PC-9 (cell line): ENCODE data around the gene ATP1A2. TPM values are rescaled to one million over a fixed set of nuclear protein-coding genes. Genes with fewer than 3 reads are reported as not detected.

ENCODE experiments used
- BruUV-seq: library from RNA; stranded (reverse); fragments of 400-500 nt; replicated peaks from 2 replicates; lab custom pipeline; 2021; lab: Mats Ljungman, UMichigan
- CTCF ChIA-PET: fragments of 300-600 bp; sonication (Branson Sonifier 250); formaldehyde crosslinking; loops from one replicate; lab custom pipeline; 2022; ENCODE audit warnings: antibody characterized with exemption; lab: Charles Lee
- POLR2A ChIA-PET: fragments of 300-600 bp; sonication (Branson Sonifier 250); formaldehyde crosslinking; loops from one replicate; lab custom pipeline; 2022; ENCODE audit warnings: antibody characterized with exemption; ENCODE audit not compliant: unreplicated experiment; lab: Charles Lee
- DNase-seq, 2 experiments: peaks; one replicate each; pipeline versions ENCODE4 v3.0.0 to v3.0.0-alpha.2; 2015 to 2022; ENCODE audit warnings: mixed read lengths in 1 of 2
- H2AFZ ChIP-seq: fragments of 200-600 bp; sonication (generic); 2 replicates; pipeline ENCODE4 v1.8.1; 2017; ENCODE audit warnings: antibody characterized with exemption
- H3F3A ChIP-seq: fragments of 200-600 bp; sonication (generic); 2 replicates; pipeline ENCODE4 v1.8.1; 2017; ENCODE audit warnings: antibody characterized with exemption, mild to moderate bottlenecking, low read depth; ENCODE audit not compliant: insufficient read depth
- H3K27ac ChIP-seq: fragments of 200-600 bp; sonication (generic); 2 replicates; pipeline ENCODE4 v1.6.1; 2016; ENCODE audit warnings: mixed run types
- H3K27me3 ChIP-seq: fragments of 200-600 bp; sonication (generic); 2 replicates; pipeline ENCODE4 v1.6.1; 2016; ENCODE audit warnings: low read depth, mixed run types; ENCODE audit not compliant: insufficient read depth
- H3K36me3 ChIP-seq: fragments of 200-600 bp; sonication (generic); 2 replicates; pipeline ENCODE4 v1.6.1; 2016; ENCODE audit warnings: low read depth, mixed run types
- H3K4me1 ChIP-seq: fragments of 200-600 bp; sonication (generic); replicated peaks from 2 replicates; pipeline ENCODE4 v1.6.1; 2016; ENCODE audit warnings: mixed run types; ENCODE audit not compliant: insufficient read depth
- H3K4me2 ChIP-seq: fragments of 200-600 bp; sonication (generic); 2 replicates; pipeline ENCODE4 v1.6.1; 2017; ENCODE audit warnings: mixed run types
- H3K4me3 ChIP-seq: fragments of 200-600 bp; sonication (generic); 2 replicates; pipeline ENCODE4 v1.6.1; 2016; ENCODE audit warnings: mixed run types
- H3K79me2 ChIP-seq: fragments of 200-600 bp; sonication (generic); 2 replicates; pipeline ENCODE4 v1.6.1; 2017; ENCODE audit warnings: low read depth, mixed run types
- H3K9me2 ChIP-seq: fragments of 200-600 bp; sonication (generic); 2 replicates; pipeline ENCODE4 v1.8.1; 2017; ENCODE audit warnings: mild to moderate bottlenecking; ENCODE audit not compliant: insufficient read depth
- H3K9me3 ChIP-seq: fragments of 200-600 bp; sonication (generic); 2 replicates; pipeline ENCODE4 v1.8.1; 2016; ENCODE audit warnings: low read depth; ENCODE audit not compliant: insufficient read depth
- H4K20me1 ChIP-seq: fragments of 200-600 bp; sonication (generic); 2 replicates; pipeline ENCODE4 v1.8.1; 2017; ENCODE audit not compliant: insufficient read depth
- CTCF ChIP-seq: fragments of 200-600 bp; sonication (generic); conservative IDR thresholded peaks from 2 replicates; pipeline ENCODE4 v1.6.1; 2017; ENCODE audit warnings: mixed run types, antibody characterized with exemption, mild to moderate bottlenecking, moderate library complexity
- EZH2 ChIP-seq: fragments of 200-600 bp; sonication (generic); IDR thresholded peaks from 2 replicates; pipeline ENCODE4 v1.8.0; 2017; ENCODE audit warnings: antibody characterized with exemption, low read depth
- intact Hi-C: fragments of 100-400 bp; cut with micrococcal nuclease; formaldehyde crosslinking; loops from one replicate; pipeline ENCODE4 v1.10.0; 2022; ENCODE audit not compliant: unreplicated experiment
- total RNA-seq: library from RNA; stranded (reverse); gene quantifications from 2 replicates; pipeline ENCODE4 v1.2.3, GENCODE V29; 2021

Gene ATP1A2
- total RNA-seq, 1 experiment from 2014 or later: 1.1 TPM

- H3K36me3 ChIP-seq: no peaks in the 10 kb centered on the region
- no peak within 1 kb of the TSS for H2AFZ ChIP-seq
- ChIA-PET CTCF (no interaction called here), POLR2A (no interaction called here)
- BruUV-seq: no TSS peak
- H3K9me3 ChIP-seq: no peaks in the 10 kb centered on the region; the same call in 1 of the 2 replicates
- H3K27ac ChIP-seq: no peak within 1 kb of the TSS
- no peaks in the 10 kb centered on the region; the same call in 1 of the 2 replicates for H3F3A ChIP-seq
- no peak for DNase-seq
- no peaks in the 10 kb centered on the region for H4K20me1 ChIP-seq
- H3K4me3 ChIP-seq: no peak within 1 kb of the TSS
- H3K4me2 ChIP-seq: no peak within 1 kb of the TSS
- no peaks in the 10 kb centered on the region for H3K27me3 ChIP-seq
- TF ChIP-seq EZH2 (no peak), CTCF (no peak)
- no peaks in the 10 kb centered on the region for H3K9me2 ChIP-seq
- H3K79me2 ChIP-seq: no peaks in the 10 kb centered on the region
- H3K4me1 ChIP-seq: peaks cover 7% of the 10 kb centered on the region; the same call in 1 of the 2 replicates
- intact Hi-C loops: no loop called here
Observed at GRCh38 chr1:160151303-160151702, 35.7 kb downstream of the ATP1A2 start, which contains the start of gene ATP1A4. ATP1A4 (plus strand) TSS chr1:160151603; CDS start chr1:160152041, 438 bp downstream.

GRCh38 chr1:160154790-160155189 is 39.2 kb downstream of the ATP1A2 start:
- POLR2A ChIA-PET: no interaction called here
- CTCF ChIA-PET: no interaction called here
- H3K79me2 ChIP-seq: no peaks in the 10 kb centered on the region
- H3K27me3 ChIP-seq: no peaks in the 10 kb centered on the region
- H3K36me3 ChIP-seq: no peaks in the 10 kb centered on the region
- no peak overlapping the region for H3K4me2 ChIP-seq
- no TSS peak for BruUV-seq
- H3K4me3 ChIP-seq: no peak overlapping the region
- no peak overlapping the region for H3K27ac ChIP-seq
- peaks cover 6% of the 10 kb centered on the region; the same call in 1 of the 2 replicates for H3K4me1 ChIP-seq
- H3K9me3 ChIP-seq: no peaks in the 10 kb centered on the region
- no peak for DNase-seq
- TF ChIP-seq EZH2 (no peak), CTCF (no peak)
- H3F3A ChIP-seq: no peaks in the 10 kb centered on the region; the same call in 1 of the 2 replicates
- H3K9me2 ChIP-seq: no peaks in the 10 kb centered on the region
- H2AFZ ChIP-seq: no peak overlapping the region
- intact Hi-C loops: no loop called here
- H4K20me1 ChIP-seq: no peaks in the 10 kb centered on the region

- BruUV-seq: no TSS peak
- CTCF ChIA-PET: interaction anchor here (1.0 kb wide), 1 partner anchor 37 kb away, joined by 3 read pairs; no protein-coding TSS in a partner anchor
Observed at GRCh38 chr1:160156361-160156760, 40.8 kb downstream of the ATP1A2 start.

More at GRCh38 chr1:160156361-160156760, 40.8 kb downstream of the ATP1A2 start:
- Histone ChIP-seq H3K4me2 (no peak overlapping the region), H3K27me3 (no peaks in the 10 kb centered on the region), H3K27ac (no peak overlapping the region), H4K20me1 (no peaks in the 10 kb centered on the region), H3K4me3 (no peak overlapping the region), H3K9me2 (no peaks in the 10 kb centered on the region), H2AFZ (no peak overlapping the region), H3K79me2 (no peaks in the 10 kb centered on the region), H3K9me3 (no peaks in the 10 kb centered on the region), H3K4me1 (peaks cover 10% of the 10 kb centered on the region; the same call in 1 of the 2 replicates), H3F3A (no peaks in the 10 kb centered on the region; the same call in 1 of the 2 replicates), H3K36me3 (no peaks in the 10 kb centered on the region)
- TF ChIP-seq EZH2 (no peak), CTCF (no peak)
- intact Hi-C loops: no loop called here
- POLR2A ChIA-PET: no interaction called here
- DNase-seq: no peak
